ENCODE data around the gene S100PBP.

DNA sequence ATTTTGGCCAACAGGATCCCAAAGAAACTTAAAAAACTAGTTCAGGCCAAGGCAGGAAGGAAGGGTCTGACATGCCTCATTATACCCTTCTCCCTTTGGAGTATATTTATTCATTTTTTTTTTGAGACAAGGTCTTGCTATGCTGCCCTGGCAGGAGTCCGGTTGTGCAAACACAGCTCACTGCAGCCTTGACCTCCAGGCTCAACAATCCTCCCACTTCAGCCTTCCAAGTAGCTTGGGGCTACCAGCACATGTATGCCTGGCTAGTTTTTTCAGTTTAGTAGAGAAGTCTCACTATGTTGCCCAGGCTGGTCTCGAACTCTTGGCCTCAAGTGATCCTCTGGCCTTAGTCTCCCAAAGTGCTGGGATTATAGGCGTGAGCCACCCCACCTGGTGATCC is 5.5 kb upstream of the S100PBP start:
- no peak for TF ChIP-seq CTCF (IDR thresholded peaks at IDR 0.05; ENCODE audit: low read depth, low read length)
- no peak for TF ChIP-seq EZH2phosphoT487 (IDR thresholded peaks at IDR 0.05; ENCODE audit: low read depth)

Data from OCI-LY3 (cell line).